GM21528 (cell line): ENCODE measurements around the gene LGSN.
"Not testable (repeated sequence)": the region's sequence is repeated elsewhere in the genome, so short reads cannot be mapped to it uniquely, and the experiment has no call there.

ENCODE experiments used
- ATAC-seq: cut with Tn5 transposase; IDR thresholded peaks from one replicate; pipeline ENCODE4 v1.9.1; 2021; ENCODE audit warnings: mild to moderate bottlenecking, moderate library complexity; ENCODE audit not compliant: unreplicated experiment, low FRiP score

The LGSN gene

DNA sequence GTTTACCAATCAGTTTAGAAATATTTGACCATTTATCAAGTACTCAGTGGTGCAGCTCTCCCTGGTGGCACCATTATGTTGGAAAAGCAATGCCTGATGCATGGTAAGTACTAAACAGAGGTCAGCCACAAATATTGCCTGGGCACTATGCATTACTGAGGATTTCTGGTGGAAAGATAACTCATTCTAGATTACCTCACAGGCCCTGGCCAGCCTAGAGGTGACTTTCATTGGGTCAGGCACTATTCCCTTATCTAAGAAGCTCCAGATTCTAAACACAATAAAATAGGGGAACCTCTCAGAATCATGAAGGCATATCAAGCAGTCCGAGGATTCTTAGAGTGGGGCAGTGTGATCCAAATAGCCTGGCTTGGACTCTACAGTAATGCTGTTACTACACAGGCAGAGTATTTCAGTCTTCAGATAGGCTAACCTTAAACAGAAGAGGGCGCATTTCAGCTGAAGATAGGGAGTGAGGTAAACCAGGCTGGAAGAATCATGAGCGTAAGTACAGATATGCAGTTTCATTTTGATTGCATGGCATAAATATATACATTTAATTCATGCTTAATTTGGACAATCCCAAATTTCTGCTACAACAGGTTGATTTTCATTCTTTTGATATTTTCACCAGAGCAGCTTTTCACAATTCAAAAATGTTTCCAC lies 12.1 kb downstream of the LGSN start:
- peak; percentile 91 for ATAC-seq

GRCh38 chr6:63306420-63306819 lies 13.4 kb downstream of the LGSN start:
- no peak for ATAC-seq

- no peak for ATAC-seq
Observed at GRCh38 chr6:63305277-63305676, 14.5 kb downstream of the LGSN start.

DNA sequence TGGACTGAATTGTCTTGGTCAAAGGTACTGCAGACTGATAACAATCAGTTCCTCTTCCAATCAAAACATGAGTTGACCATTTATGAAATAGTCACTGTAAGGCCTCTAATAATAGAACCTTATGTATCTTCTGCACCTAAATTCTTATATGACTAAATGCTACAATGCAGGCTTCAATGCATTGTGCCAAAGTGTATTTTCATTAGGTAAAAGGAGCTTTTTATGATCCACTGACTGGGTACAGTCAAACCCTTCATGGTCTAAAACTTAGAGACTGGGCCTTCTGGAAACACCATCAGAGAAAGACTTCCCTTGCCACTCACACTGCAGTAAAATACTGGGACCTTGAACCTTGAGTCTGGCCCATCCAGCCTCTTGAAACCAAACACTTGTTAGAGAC lies 16.3 kb downstream of the LGSN start:
- no peak for ATAC-seq

DNA sequence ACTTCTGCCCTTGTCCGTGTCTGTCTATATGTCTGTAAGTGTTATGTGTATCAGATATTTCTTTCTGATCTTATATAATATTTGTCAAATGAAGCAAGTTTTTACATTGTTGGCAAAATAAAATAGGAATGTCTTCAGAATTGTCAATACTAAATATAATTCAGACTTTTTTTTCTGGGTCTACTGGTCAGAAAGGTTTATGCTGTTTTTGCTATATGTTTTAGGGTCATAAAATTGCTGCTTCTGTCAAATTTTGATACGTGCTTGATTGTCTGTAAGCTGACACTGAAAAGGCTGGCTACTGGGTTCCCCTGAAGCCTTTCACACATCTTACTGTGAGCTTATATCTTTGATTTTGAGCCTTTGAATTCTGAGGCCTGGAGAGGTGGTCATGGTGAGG lies 20.1 kb downstream of the LGSN start:
- no peak for ATAC-seq

GRCh38 chr6:63295553-63296194 lies 24.1 kb downstream of the LGSN start:
- ATAC-seq = no peak

DNA sequence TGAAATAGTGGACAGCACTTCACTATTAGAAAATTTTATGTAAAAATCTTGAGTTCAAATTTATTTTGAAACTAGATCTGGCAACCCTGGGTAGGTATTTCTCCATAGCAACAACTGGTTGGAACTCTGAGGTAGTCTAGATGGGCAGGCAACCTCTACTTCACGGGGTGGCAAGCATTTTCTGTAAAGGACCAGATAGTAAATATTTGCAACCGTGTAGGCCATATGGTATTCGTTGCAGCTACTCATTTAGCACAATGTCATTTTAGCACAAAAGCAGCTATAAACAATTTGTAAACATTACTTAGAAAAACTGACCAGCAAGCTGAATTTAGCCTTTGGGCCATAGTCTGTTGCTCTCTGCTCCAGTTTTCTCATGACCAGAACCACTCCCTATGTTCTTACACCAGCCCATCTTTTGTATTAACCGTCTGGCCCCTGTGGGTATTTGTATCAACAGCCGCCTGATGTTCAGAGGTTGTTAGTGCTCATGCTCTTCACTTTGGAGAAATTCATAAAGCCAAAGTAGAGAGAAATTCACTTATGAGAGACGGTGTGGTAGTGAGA lies 29.2 kb downstream of the LGSN start:
- ATAC-seq = no peak

GRCh38 chr6:63289269-63289872 lies 30.4 kb downstream of the LGSN start:
- no peak for ATAC-seq

GRCh38 chr6:63280639-63281180 lies 39.1 kb downstream of the LGSN start:
- ATAC-seq = no peak

DNA sequence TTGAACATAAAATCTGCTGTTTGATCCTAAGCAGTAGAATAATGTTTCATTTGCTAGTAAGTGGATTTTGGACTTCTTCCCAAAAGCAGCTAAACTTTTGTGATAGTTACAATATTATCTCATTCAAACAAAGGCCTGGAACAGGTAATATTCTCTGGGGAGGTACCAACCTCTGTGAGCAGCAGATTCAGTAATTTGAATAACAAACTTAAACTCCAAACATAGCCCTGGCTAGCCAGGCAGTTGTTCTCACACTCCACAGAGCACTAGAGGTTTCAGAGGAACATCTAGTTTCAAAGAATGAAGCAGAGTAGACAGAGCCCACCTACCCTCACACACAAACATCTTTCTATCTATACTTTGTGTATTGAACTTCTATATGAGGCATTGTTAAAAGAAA lies 40.9 kb downstream of the LGSN start:
- no peak for ATAC-seq

- no peak for ATAC-seq
Observed at GRCh38 chr6:63275953-63276352, 43.8 kb downstream of the LGSN start.

DNA sequence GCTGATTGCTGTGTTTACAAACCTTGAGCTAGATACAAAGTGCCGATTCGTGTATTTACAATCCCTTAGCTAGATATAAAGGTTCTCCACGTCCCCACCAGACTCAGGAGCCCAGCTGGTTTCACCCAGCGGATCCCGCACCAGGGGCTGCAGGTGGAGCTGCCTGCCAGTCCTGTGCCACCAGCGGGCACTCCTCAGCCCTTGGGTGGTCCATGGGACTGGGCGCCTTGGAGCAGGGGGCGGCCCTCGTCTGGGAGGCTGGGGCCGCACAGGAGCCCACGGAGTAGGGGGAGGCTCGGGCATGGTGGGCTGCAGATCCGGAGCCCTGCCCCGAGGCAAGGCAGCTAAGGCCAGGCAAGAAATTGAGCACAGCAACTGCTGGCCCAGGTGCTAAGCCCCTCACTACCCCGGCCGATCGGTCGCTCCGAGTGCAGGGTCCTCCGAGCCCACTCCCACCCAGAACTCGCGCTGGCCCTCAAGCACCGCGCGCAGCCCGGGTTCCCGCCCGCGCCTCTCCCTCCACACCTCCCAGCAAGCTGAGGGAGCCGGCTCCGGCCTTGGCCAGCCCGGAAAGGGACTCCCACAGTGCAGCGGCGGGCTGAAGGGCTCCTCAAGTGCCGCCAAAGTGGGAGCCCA lies 44.9 kb downstream of the LGSN start:
- not testable (repeated sequence) for ATAC-seq

GRCh38 chr6:63272397-63272796 lies 47.4 kb downstream of the LGSN start:
- no peak for ATAC-seq

DNA sequence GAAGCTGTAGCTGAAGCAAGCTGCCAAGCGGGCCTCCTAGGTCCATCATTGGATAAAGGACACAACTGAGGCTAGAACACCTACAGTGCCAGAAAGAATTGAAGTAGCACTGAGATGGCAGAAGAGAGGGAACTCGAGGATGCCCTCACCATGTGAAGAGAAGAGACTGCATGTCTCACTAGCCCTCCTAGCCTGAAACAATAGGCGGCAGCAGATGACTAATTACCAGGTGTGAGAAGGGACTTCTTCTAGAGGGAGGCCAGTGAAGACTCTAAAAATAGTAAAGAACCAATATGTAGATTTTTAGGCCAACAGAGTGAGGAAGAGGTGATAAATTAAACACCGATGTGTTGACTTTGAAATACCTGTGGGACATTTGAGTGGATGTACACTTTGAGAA lies 50.3 kb downstream of the LGSN start:
- no peak for ATAC-seq

DNA sequence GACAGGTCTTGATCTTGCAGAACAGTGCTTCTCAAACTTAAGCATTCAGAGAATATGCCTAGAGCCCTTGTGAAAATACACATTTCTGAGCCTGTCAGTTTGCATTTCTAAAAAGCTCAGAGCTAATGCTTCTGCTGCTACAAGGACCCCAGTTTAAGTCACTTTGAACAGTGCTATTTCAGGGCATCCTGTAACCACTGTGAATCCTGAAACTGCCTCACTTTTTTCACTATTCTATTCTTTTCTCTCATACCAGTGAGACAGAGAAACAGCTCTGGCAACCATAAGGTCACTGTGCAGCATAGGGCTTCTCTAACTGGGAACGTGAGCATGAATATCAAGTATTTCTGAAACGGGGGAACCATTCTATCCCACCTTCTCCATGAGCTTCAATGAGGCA lies 51.2 kb downstream of the LGSN start:
- ATAC-seq = peak; percentile 74

DNA sequence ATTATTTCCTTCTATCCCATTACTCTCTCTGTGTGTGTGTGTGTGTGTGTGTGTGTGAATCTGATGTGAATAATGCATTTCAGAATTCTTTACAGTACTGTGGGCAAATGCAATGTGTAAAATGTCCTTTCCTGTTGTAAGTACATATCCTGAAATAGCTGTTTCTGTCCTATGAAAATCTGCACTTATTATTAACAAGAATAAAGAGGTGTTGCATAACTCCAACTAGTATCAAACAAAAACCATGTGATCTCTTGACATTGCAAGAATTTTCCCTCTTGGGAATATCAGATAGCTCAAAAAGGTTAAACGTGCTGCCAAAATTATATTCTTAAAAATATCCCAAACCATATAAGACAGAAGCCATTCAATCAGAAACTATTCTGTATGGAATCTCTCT lies 52.0 kb downstream of the LGSN start:
- ATAC-seq = no peak

DNA sequence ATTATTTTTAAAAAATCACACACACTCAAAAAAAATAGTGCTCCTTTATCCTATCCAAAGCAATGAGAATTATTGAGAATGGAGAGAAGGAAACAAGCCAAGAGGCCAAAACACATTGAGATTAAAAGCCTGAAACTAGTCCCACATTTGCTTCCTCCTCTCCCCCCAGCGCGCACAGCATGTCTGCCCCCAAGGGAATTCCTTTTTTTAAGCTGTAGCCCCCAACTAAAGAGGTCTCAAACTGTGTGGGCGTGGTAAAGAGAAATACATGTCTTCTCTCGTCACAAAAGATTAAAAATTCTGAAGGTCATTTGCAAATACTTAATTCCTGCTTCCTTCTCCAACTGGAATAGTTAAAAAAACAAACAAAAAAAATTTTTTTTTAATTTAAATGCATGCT lies 52.7 kb downstream of the LGSN start:
- no peak for ATAC-seq

- ATAC-seq = no peak
Observed at GRCh38 chr6:63263444-63263843, 56.3 kb downstream of the LGSN start.

DNA sequence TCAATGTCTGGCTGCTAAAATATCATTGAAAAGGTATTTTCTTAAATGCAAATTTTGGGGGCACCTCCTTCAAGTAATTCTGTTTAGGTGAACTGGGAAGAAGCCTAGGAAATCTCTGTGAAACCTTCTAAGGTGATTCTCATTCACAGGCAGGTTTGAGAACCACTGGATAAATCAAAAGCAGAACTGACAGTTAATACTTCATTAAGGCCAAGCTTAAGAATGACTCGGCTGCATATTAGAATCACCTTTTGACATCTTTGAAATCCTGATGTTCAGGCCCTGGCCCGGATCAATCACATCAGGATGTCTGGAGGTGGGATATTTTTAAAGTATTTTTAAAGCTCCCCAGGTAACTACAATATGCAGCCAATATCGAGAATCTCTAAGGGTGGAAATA lies 58.0 kb downstream of the LGSN start:
- ATAC-seq = no peak

GRCh38 chr6:63259153-63259552 lies 60.6 kb downstream of the LGSN start:
- no peak for ATAC-seq

- ATAC-seq = no peak
Observed at GRCh38 chr6:63249875-63250482, 69.8 kb downstream of the LGSN start.
